Heart left ventricle (tissue), 16 donors: ENCODE measurements around the gene ITGBL1. TPM values are rescaled to one million over a fixed set of nuclear protein-coding genes. Genes with fewer than 3 reads are reported as not detected.

Experiments used
- ATAC-seq, 4 donors: fragments of 200-7000 bp; cut with Tn5 transposase; one replicate each; pipeline ENCODE4 v1.9.1; 2020 to 2022; ENCODE audit warnings: moderate library complexity in 4 of 4, mild to moderate bottlenecking in 3 of 4, moderate number of reproducible peaks in 1 of 4
- DNase-seq, 5 donors: peaks; one replicate each; pipeline ENCODE4 v3.0.0-alpha.2; 2020
- H3K27ac ChIP-seq, 12 donors: fragments of 200-600 bp; sonication (generic) in 4 of 12; one replicate each; pipeline versions ENCODE4 v1.5.0 to v1.8.0; 2016 to 2022; ENCODE audit warnings: mild to moderate bottlenecking in 2 of 12
- H3K27me3 ChIP-seq, 9 donors: fragments of 200-600 bp; sonication (generic) in 2 of 9; one replicate each; pipeline versions ENCODE4 v1.5.1 to v1.8.0; 2016 to 2022; ENCODE audit warnings: mild to moderate bottlenecking in 3 of 9
- H3K36me3 ChIP-seq, 9 donors: fragments of 200-600 bp; sonication (generic) in 2 of 9; one replicate each; pipeline versions ENCODE4 v1.5.0 to v1.8.0; 2018 to 2022; ENCODE audit warnings: mild to moderate bottlenecking in 2 of 9
- H3K4me1 ChIP-seq, 12 donors: fragments of 200-600 bp; sonication (generic) in 4 of 12; one replicate each; pipeline versions ENCODE4 v1.5.0 to v1.8.0; 2016 to 2022; ENCODE audit warnings: mild to moderate bottlenecking in 3 of 12
- H3K4me3 ChIP-seq, 12 donors: fragments of 200-600 bp; sonication (generic) in 4 of 12; one replicate each; pipeline versions ENCODE4 v1.5.0 to v1.8.0; 2017 to 2022; ENCODE audit warnings: mild to moderate bottlenecking in 9 of 12, moderate library complexity in 4 of 12
- H3K9me3 ChIP-seq, 12 donors: fragments of 200-600 bp; sonication (generic) in 4 of 12; one replicate each; pipeline versions ENCODE4 v1.5.0 to v1.8.0; 2016 to 2022; ENCODE audit warnings: mild to moderate bottlenecking in 1 of 12
- POLR2A ChIP-seq, 2 donors: fragments of 450-650 bp; IDR thresholded peaks; one replicate each; pipeline ENCODE4 v1.6.1; 2017; ENCODE audit warnings: antibody characterized with exemption in 2 of 2, mild to moderate bottlenecking in 2 of 2, moderate library complexity in 2 of 2
- WGBS, 4 donors: extraction: QIAGEN DNeasy Blood & Tissue Kit in 2 of 4; methylation state at CpG; one replicate each; pipeline versions ENCODE4 v1.1.5 to v1.1.7; 2013 to 2018; 5-methylcytosine and 5-hydroxymethylcytosine counted together
- intact Hi-C, 10 donors: fragments of 100-400 bp; cut with DNase I; formaldehyde crosslinking; loops; one replicate each; pipeline versions ENCODE4 v1.11.1 to v1.14.2; 2022
- polyA plus RNA-seq, 2 donors: library from polyadenylated mRNA; stranded (reverse); fragments of 200-250 nt; gene quantifications; one replicate each; pipeline ENCODE4 v1.2.3, GENCODE V29; 2013
- total RNA-seq, 9 donors: library from RNA; depleted of rRNA in 2 of 9; stranded (reverse); fragments of >200 nt in 2 of 9; fragmentation: NEBNext Ultra II Directional in 3 of 9; extraction: Animal tissue kit (Norgen Biotek cat#: 25700) in 3 of 9; gene quantifications; one replicate each; pipeline versions ENCODE4 v1.1.0 to v1.2.4, GENCODE V29; 2016 to 2023
- TF ChIP-seq, protein P1 (sequence below), 12 donors: fragments of 200-600 bp; sonication (generic) in 4 of 12; IDR thresholded peaks; one replicate each; pipeline versions ENCODE4 v1.5.0 to v1.8.0; 2018 to 2022; ENCODE audit warnings: antibody characterized with exemption in 12 of 12, mild to moderate bottlenecking in 5 of 12
- donor health status: ischemic (EF 13 %, LVEDD 7.1; RV severe dilation, severe dysfunction).
- donor health status: healthy with polysubstance abuse.
- donor health status: DM: no; HTN: yes; CAD: no.
- donor health status: DM: no; HTN: no; CAD: no.
- donor health status: ischemic (EF 25% LVEDD 6.9; RV normal size, moderate dysfunction).
- donor health status: ischemic (EF 25% LVEDD 5.7; RV mildly dilated, moderate dysfunction).
- donor health status: healthy.
- donor health status: DM: yes; HTN: yes; CAD: no.
- donor health status: ischemic (EF 35%, LVEDD 5.7; RV mildly dilated, moderate dysfunction).
- donor health status: nonischemic (EF 11% LVEDD 7.7; RV severe dilation, severe dysfunction).
- donor health status: DM: yes; HTN: yes; CAD: no.
- donor health status: PGD.
- donor health status: ischemic (EF 29% LVEDD 5.4; RV normal size, mild dysfunction).
- donor health status: nonischemic (EF 23%, LVEDD 6.1; RV moderate dilation, normal function).

Gene ITGBL1
- total and polyA plus RNA-seq, 11 donors, result 0.15 to 5.9 (median 2.5) TPM

DNA sequence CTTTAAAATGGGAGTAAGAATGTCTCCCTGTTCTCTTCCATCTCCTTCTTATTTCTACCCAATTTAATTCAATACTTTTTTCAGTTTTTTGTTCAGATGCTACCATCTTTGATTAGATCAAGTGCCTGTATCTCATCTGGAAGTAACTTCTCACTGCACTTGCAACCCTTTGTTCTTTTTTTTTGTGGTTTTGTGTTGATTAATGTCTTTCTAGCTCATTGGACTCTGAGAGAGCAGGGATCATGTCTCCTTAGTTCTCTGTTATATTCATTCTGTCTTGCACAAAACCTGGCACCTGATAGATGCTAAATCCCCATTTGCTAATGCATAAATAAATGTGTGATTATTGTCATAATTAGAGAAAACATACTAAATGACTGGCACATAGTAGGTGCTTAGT is 834 bp upstream of the ITGBL1 start:
- no peak for TF ChIP-seq POLR2A (IDR thresholded peaks at IDR 0.05)
- TF ChIP-seq, protein P1, sequence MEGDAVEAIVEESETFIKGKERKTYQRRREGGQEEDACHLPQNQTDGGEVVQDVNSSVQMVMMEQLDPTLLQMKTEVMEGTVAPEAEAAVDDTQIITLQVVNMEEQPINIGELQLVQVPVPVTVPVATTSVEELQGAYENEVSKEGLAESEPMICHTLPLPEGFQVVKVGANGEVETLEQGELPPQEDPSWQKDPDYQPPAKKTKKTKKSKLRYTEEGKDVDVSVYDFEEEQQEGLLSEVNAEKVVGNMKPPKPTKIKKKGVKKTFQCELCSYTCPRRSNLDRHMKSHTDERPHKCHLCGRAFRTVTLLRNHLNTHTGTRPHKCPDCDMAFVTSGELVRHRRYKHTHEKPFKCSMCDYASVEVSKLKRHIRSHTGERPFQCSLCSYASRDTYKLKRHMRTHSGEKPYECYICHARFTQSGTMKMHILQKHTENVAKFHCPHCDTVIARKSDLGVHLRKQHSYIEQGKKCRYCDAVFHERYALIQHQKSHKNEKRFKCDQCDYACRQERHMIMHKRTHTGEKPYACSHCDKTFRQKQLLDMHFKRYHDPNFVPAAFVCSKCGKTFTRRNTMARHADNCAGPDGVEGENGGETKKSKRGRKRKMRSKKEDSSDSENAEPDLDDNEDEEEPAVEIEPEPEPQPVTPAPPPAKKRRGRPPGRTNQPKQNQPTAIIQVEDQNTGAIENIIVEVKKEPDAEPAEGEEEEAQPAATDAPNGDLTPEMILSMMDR (IDR thresholded peaks at IDR 0.05), result no peak
- H3K27ac ChIP-seq, result no peak overlapping the region
- H3K9me3 ChIP-seq, result no peaks in the 10 kb centered on the region
- peaks cover 0 to 5% (median 0%) of the 10 kb centered on the region in 9 donors for H3K27me3 ChIP-seq
- H3K4me1 ChIP-seq, result peaks cover 0 to 7% (median 0%) of the 10 kb centered on the region in 12 donors
- ATAC-seq, result no peak
- H3K36me3 ChIP-seq, result no peaks in the 10 kb centered on the region
- intact Hi-C loops, result loop anchor here in 2 of 10 donors (10.0 kb wide), 2 partner anchors 297 to 307 kb away; no protein-coding TSS in a partner anchor
- no peak for DNase-seq
- no peak overlapping the region for H3K4me3 ChIP-seq

- Histone ChIP-seq H3K27me3 (peaks cover 0 to 5% (median 0%) of the 10 kb centered on the region in 9 donors), H3K27ac (no peak overlapping the region)
- ATAC-seq, result peak in 3 of 4 donors; percentile 54 to 71 (median 69)
Measured at GRCh38 chr13:101453784-101454201, 1.3 kb downstream of the ITGBL1 start.

GRCh38 chr13:101454767-101455166 is 2.3 kb downstream of the ITGBL1 start:
- no peak for TF ChIP-seq POLR2A (IDR thresholded peaks at IDR 0.05)
- H3K4me1 ChIP-seq, result peaks cover 0 to 7% (median 0%) of the 10 kb centered on the region in 12 donors

More at GRCh38 chr13:101453784-101454201, 1.3 kb downstream of the ITGBL1 start:
- TF ChIP-seq POLR2A (IDR thresholded peaks at IDR 0.05), result no peak
- TF ChIP-seq, protein P1 (IDR thresholded peaks at IDR 0.05), result peak in 7 of 12 donors; percentile 18 to 46 (median 37)
- H3K4me1 ChIP-seq, result peaks cover 0 to 7% (median 0%) of the 10 kb centered on the region in 12 donors
- no peaks in the 10 kb centered on the region for H3K9me3 ChIP-seq
- peak in 2 of 5 donors; percentile 35 to 49 for DNase-seq
- whole genome bisulfite sequencing, 4 donors, result 6 to 21% (median 9%) methylated on average over 15 to 41 of the region's 41 CpGs
- H3K36me3 ChIP-seq, result no peaks in the 10 kb centered on the region
- H3K4me3 ChIP-seq, result peak overlapping the region; percentile 8 to 65 (median 50)
- intact Hi-C loops, result loop anchor here in 2 of 10 donors (10.0 kb wide), 2 partner anchors 299 to 309 kb away; no protein-coding TSS in a partner anchor

DNA sequence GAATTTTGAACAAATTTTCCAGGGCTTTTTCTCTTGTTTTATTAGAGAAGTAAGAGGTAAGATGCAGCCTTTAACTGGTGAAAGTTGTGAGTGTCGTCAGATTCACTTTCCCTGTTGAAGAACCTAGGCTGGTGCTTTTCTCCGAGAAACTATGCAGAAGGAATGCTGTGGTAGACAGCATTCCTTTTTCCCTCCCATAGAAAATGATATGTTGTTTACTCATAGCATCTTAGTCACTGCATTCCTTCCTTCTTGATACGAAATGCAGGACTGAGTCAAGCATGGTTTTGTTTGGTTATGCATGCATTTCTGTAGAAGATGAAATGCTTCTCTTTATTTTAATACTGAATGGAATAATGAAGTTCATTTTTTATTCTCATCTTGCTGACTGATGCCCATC is 3.4 kb downstream of the ITGBL1 start:
- no peak for TF ChIP-seq POLR2A (IDR thresholded peaks at IDR 0.05)
- TF ChIP-seq, protein P1 (IDR thresholded peaks at IDR 0.05), result no peak
- WGBS, 4 donors, result 29 to 42% (median 36%) methylated on average over 3 of the region's 3 CpGs
- intact Hi-C loops, result loop anchor here in 2 of 10 donors (10.0 kb wide), 2 partner anchors 301 to 311 kb away; no protein-coding TSS in a partner anchor

More at GRCh38 chr13:101454767-101455166, 2.3 kb downstream of the ITGBL1 start:
- ATAC-seq (no peak), DNase-seq (no peak)
- Histone ChIP-seq H3K4me3 (peak overlapping the region in 1 of 12 donors; percentile 13), H3K36me3 (no peaks in the 10 kb centered on the region), H3K27ac (no peak overlapping the region), H3K27me3 (peaks cover 0 to 5% (median 0%) of the 10 kb centered on the region in 9 donors), H3K9me3 (no peaks in the 10 kb centered on the region)
- WGBS, 4 donors, result 65 to 69% (median 67%) methylated on average over 2 of the region's 2 CpGs
- intact Hi-C loops, result loop anchor here in 2 of 10 donors (10.0 kb wide), 2 partner anchors 300 to 310 kb away; no protein-coding TSS in a partner anchor

More for the DNA sequence above, 3.4 kb downstream of the ITGBL1 start:
- no peaks in the 10 kb centered on the region for H3K9me3 ChIP-seq
- peaks cover 0 to 7% (median 0%) of the 10 kb centered on the region in 12 donors for H3K4me1 ChIP-seq
- peaks cover 0 to 5% (median 0%) of the 10 kb centered on the region in 9 donors for H3K27me3 ChIP-seq
- no peak overlapping the region for H3K4me3 ChIP-seq
- DNase-seq (no peak), ATAC-seq (no peak)
- H3K36me3 ChIP-seq, result no peaks in the 10 kb centered on the region
- H3K27ac ChIP-seq, result no peak overlapping the region
